H1 (cell line): ENCODE results near the gene GANC.

Experiments
- CBX8 ChIP-seq: fragments of 300-800, 300-1000 bp; sonication (generic); IDR thresholded peaks from 2 replicates; pipeline ENCODE4 v1.7.1; 2016; ENCODE audit warnings: low read depth, low read length, borderline replicate concordance
- CHD1 ChIP-seq: IDR thresholded peaks from 2 replicates; pipeline ENCODE4 v1.6.1; 2012; ENCODE audit warnings: low read depth, low read length, improper control_type of control experiment
- CHD2 ChIP-seq: IDR thresholded peaks from 2 replicates; pipeline ENCODE4 v1.6.1; 2012; ENCODE audit warnings: low read length, improper control_type of control experiment
- EZH2 ChIP-seq: fragments of 200-600 bp; sonication (generic); IDR thresholded peaks from 2 replicates; pipeline ENCODE4 v1.7.1; 2012; ENCODE audit warnings: low read depth, mild to moderate bottlenecking, moderate library complexity, low read length, inconsistent platforms; ENCODE audit not compliant: severe bottlenecking
- JUN ChIP-seq: IDR thresholded peaks from 2 replicates; pipeline ENCODE4 v1.6.1; 2011; ENCODE audit warnings: low read depth, mild to moderate bottlenecking, improper control_type of control experiment, low read length
- PHF8 ChIP-seq: fragments of 200-600 bp; sonication (generic); conservative IDR thresholded peaks from 2 replicates; pipeline ENCODE4 v1.7.1; 2012; ENCODE audit warnings: low read depth, mild to moderate bottlenecking, inconsistent platforms, low read length, moderate library complexity
- POLR2A ChIP-seq, 2 experiments: IDR thresholded peaks; 1 replicate in 1 of 2; 2 replicates in 1 of 2; pipeline ENCODE4 v1.6.1; 2011; ENCODE audit warnings: low read depth in 2 of 2, low read length in 2 of 2, mild to moderate bottlenecking in 2 of 2; ENCODE audit errors: control extremely low read depth in 1 of 2
- POLR2AphosphoS5 ChIP-seq: IDR thresholded peaks from 2 replicates; pipeline ENCODE4 v1.6.1; 2011; ENCODE audit warnings: low read depth, low read length
- RAD21 ChIP-seq, 2 experiments: IDR thresholded peaks in 1 of 2; conservative IDR thresholded peaks in 1 of 2; 2 replicates each; pipeline ENCODE4 v1.6.1; 2011; ENCODE audit warnings: low read depth in 2 of 2, low read length in 2 of 2, improper control_type of control experiment in 1 of 2, inconsistent platforms in 1 of 2, mild to moderate bottlenecking in 1 of 2, moderate library complexity in 1 of 2
- SP2 ChIP-seq: IDR thresholded peaks from 2 replicates; pipeline ENCODE4 v1.6.1; 2012; ENCODE audit warnings: mild to moderate bottlenecking, low read length, inconsistent platforms
- SUZ12 ChIP-seq: fragments of 200-600 bp; sonication (generic); IDR thresholded peaks from 2 replicates; pipeline ENCODE4 v1.6.1; 2012; ENCODE audit warnings: mild to moderate bottlenecking, inconsistent platforms, low read length, moderate library complexity, mixed read lengths
- TF ChIP-seq, protein P1 (sequence below), 3 experiments: IDR thresholded peaks; 1 replicate in 2 of 3; 2 replicates in 1 of 3; pipeline versions ENCODE4 v1.5.1 to v1.6.1; 2011; ENCODE audit warnings: low read length in 3 of 3, mild to moderate bottlenecking in 3 of 3, inconsistent platforms in 2 of 3, low read depth in 1 of 3, moderate library complexity in 1 of 3; ENCODE audit not compliant: insufficient read depth in 1 of 3; ENCODE audit errors: control extremely low read depth in 1 of 3
- TF ChIP-seq, protein P2 (sequence below): fragments of 300-600 bp; sonication (generic); IDR thresholded peaks from 2 replicates; pipeline ENCODE4 v1.7.1; 2012; ENCODE audit warnings: low read length, moderate library complexity, mild to moderate bottlenecking, inconsistent platforms; ENCODE audit not compliant: insufficient replicate concordance

- TF ChIP-seq, protein P1, sequence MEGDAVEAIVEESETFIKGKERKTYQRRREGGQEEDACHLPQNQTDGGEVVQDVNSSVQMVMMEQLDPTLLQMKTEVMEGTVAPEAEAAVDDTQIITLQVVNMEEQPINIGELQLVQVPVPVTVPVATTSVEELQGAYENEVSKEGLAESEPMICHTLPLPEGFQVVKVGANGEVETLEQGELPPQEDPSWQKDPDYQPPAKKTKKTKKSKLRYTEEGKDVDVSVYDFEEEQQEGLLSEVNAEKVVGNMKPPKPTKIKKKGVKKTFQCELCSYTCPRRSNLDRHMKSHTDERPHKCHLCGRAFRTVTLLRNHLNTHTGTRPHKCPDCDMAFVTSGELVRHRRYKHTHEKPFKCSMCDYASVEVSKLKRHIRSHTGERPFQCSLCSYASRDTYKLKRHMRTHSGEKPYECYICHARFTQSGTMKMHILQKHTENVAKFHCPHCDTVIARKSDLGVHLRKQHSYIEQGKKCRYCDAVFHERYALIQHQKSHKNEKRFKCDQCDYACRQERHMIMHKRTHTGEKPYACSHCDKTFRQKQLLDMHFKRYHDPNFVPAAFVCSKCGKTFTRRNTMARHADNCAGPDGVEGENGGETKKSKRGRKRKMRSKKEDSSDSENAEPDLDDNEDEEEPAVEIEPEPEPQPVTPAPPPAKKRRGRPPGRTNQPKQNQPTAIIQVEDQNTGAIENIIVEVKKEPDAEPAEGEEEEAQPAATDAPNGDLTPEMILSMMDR (IDR thresholded peaks at IDR 0.05; ENCODE audit: control extremely low read depth in 1 of 3, insufficient read depth in 1 of 3, low read depth in 1 of 3, low read length in 3 of 3), result no peak
- TF ChIP-seq POLR2AphosphoS5 (no peak), CHD1 (no peak), EZH2 (no peak), POLR2A (IDR thresholded peaks at IDR 0.05; ENCODE audit: control extremely low read depth in 1 of 2, low read depth in 2 of 2, low read length in 2 of 2) (no peak), PHF8 (no peak), RAD21 (IDR thresholded peaks at IDR 0.05 in 1 of 2, conservative IDR thresholded peaks at IDR 0.05 in 1 of 2; ENCODE audit: low read depth in 2 of 2, low read length in 2 of 2) (no peak), SUZ12 (no peak), SP2 (no peak), CBX8 (no peak), JUN (no peak), CHD2 (no peak)
- TF ChIP-seq, protein P2, sequence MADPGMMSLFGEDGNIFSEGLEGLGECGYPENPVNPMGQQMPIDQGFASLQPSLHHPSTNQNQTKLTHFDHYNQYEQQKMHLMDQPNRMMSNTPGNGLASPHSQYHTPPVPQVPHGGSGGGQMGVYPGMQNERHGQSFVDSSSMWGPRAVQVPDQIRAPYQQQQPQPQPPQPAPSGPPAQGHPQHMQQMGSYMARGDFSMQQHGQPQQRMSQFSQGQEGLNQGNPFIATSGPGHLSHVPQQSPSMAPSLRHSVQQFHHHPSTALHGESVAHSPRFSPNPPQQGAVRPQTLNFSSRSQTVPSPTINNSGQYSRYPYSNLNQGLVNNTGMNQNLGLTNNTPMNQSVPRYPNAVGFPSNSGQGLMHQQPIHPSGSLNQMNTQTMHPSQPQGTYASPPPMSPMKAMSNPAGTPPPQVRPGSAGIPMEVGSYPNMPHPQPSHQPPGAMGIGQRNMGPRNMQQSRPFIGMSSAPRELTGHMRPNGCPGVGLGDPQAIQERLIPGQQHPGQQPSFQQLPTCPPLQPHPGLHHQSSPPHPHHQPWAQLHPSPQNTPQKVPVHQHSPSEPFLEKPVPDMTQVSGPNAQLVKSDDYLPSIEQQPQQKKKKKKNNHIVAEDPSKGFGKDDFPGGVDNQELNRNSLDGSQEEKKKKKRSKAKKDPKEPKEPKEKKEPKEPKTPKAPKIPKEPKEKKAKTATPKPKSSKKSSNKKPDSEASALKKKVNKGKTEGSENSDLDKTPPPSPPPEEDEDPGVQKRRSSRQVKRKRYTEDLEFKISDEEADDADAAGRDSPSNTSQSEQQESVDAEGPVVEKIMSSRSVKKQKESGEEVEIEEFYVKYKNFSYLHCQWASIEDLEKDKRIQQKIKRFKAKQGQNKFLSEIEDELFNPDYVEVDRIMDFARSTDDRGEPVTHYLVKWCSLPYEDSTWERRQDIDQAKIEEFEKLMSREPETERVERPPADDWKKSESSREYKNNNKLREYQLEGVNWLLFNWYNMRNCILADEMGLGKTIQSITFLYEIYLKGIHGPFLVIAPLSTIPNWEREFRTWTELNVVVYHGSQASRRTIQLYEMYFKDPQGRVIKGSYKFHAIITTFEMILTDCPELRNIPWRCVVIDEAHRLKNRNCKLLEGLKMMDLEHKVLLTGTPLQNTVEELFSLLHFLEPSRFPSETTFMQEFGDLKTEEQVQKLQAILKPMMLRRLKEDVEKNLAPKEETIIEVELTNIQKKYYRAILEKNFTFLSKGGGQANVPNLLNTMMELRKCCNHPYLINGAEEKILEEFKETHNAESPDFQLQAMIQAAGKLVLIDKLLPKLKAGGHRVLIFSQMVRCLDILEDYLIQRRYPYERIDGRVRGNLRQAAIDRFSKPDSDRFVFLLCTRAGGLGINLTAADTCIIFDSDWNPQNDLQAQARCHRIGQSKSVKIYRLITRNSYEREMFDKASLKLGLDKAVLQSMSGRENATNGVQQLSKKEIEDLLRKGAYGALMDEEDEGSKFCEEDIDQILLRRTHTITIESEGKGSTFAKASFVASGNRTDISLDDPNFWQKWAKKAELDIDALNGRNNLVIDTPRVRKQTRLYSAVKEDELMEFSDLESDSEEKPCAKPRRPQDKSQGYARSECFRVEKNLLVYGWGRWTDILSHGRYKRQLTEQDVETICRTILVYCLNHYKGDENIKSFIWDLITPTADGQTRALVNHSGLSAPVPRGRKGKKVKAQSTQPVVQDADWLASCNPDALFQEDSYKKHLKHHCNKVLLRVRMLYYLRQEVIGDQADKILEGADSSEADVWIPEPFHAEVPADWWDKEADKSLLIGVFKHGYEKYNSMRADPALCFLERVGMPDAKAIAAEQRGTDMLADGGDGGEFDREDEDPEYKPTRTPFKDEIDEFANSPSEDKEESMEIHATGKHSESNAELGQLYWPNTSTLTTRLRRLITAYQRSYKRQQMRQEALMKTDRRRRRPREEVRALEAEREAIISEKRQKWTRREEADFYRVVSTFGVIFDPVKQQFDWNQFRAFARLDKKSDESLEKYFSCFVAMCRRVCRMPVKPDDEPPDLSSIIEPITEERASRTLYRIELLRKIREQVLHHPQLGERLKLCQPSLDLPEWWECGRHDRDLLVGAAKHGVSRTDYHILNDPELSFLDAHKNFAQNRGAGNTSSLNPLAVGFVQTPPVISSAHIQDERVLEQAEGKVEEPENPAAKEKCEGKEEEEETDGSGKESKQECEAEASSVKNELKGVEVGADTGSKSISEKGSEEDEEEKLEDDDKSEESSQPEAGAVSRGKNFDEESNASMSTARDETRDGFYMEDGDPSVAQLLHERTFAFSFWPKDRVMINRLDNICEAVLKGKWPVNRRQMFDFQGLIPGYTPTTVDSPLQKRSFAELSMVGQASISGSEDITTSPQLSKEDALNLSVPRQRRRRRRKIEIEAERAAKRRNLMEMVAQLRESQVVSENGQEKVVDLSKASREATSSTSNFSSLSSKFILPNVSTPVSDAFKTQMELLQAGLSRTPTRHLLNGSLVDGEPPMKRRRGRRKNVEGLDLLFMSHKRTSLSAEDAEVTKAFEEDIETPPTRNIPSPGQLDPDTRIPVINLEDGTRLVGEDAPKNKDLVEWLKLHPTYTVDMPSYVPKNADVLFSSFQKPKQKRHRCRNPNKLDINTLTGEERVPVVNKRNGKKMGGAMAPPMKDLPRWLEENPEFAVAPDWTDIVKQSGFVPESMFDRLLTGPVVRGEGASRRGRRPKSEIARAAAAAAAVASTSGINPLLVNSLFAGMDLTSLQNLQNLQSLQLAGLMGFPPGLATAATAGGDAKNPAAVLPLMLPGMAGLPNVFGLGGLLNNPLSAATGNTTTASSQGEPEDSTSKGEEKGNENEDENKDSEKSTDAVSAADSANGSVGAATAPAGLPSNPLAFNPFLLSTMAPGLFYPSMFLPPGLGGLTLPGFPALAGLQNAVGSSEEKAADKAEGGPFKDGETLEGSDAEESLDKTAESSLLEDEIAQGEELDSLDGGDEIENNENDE, result no peak
Observed at GRCh38 chr15:42358141-42358540, 85.1 kb downstream of the GANC start.
